Superior temporal gyrus (tissue), 1 donor: Measurements from ENCODE around the gene PPP4R3A.
"Not testable (repeated sequence)": the region's sequence is repeated elsewhere in the genome, so short reads cannot be mapped to it uniquely, and the experiment has no call there.

Experiments used
- DNase-seq: peaks from one replicate; pipeline ENCODE4 v3.0.0-alpha.2; 2016; ENCODE audit errors: extremely low spot score

The PPP4R3A gene

DNA sequence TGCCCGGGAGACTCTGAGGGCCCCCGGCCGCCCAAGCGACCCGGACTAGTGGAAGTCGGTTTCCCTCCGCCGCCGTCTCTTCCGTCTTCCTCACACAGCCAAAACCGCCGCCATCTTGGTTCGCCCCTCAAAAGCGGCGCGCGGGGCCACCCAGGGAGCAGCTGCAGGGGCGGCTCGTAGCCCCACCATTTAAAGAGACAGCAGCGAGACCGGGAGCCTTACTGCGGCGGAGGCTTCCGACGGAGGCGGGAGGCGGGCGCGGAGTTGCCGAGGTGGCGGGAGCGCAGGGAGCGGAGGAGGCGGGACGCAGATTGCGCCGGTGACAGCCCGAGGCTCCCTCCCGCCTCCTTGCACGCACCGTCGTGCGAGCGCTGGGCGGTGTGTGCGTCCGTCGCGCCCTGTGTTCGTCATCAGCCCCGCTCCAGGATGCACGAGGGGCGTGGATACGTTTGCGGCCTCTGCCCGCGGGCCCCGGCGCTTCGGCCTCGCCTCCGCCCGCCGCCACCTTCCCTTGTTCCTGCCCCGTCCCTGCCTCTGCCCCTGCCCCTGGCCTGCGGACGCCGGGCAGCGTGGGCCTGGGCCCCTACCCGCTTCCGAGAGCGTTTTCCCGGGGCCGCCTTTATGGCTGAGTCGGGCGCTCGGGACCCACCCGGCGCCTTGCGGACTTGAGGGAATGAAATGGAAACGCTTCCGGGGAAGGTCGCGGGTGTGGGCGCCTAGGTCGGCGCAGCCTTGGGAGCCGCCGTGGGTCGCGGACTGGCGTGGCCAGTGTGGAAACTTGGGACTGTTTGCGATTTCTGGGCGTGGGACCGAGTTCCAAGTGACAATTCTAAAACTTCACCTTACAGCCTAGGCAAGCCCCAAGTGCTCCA, at the start of gene PPP4R3A:
Gene PPP4R3A, minus strand, starts transcription at position 140 of the 872 bp plus-strand sequence. CDS start 663 bp downstream, outside the sequence.
- DNase-seq: peak; percentile 92

DNA sequence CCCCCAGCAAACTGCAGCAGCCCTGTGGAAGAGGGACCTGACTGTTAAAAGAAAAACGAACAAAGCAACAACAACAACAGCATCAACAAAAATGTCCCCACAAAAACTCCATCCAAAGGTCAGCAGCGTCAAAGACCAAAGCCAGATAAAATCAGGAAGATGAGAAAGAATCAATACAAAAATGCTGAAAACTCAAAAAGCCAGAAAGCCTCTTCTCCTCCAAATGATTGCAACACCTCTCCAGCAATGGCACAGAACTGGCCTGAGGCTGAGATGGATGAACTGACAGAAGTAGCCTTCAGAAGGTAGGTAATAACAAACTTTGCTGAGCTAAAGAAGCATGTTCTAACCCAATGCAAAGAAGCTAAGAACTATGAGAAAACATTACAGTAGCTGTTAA, 45.4 kb upstream of the PPP4R3A start:
- DNase-seq: no peak

DNA sequence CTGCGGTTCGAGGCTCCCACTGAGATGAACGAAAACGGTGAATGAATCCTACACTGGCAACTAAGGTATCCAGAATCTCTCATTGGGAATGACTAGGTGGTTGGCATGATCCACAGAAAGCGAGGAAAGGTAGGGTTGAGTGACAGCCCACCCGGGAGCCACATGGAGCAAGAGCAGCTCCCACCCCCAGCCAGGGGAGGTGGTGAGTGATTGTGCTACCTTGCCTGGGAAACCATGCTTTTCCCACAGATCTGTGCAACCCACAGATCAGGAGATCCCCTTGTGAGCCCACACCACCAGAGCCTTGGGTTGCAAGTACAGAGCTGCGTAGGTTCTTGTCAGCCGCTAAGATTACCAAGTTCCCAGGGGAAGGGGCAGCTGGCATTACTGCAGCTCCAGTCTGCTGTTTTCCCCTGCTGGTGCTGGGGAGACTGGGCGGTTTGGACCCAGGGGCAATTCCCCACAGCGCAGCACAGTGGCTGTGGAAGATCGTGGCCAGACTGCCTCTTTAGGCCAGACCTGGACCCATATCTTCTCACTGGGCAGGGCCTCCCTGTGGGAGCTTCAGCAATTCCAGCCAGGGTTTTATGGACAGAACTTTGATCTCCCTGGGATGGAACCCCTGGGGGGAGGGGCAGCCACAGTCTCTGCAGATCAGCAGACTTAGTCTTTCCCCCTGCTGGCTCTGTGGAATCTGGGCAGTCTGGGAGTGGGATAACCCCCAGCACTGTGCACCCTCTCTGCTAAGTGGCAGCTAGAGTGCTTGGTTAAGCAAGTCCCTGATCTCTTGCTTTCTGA, 44.6 kb upstream of the PPP4R3A start:
- no peak for DNase-seq

DNA sequence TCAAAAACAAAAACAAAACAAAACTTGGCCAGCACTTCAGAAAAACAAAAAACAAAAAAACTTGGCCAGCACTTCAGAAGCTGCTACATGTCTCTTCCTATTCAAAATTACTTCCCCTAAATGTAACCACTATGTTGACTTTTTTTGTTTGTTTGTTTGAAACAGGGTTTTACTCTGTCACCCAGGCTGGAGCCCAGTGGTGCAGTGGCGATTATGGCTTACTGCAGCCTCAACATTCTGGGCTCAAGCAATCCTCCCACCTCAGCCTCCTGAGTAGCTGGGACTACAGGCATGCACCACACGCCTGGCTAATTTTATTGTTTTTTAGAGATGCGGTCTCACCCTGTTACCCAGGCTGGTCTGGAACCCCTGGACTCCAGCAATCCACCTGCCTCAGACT, 38.0 kb upstream of the PPP4R3A start:
- no peak for DNase-seq

DNA sequence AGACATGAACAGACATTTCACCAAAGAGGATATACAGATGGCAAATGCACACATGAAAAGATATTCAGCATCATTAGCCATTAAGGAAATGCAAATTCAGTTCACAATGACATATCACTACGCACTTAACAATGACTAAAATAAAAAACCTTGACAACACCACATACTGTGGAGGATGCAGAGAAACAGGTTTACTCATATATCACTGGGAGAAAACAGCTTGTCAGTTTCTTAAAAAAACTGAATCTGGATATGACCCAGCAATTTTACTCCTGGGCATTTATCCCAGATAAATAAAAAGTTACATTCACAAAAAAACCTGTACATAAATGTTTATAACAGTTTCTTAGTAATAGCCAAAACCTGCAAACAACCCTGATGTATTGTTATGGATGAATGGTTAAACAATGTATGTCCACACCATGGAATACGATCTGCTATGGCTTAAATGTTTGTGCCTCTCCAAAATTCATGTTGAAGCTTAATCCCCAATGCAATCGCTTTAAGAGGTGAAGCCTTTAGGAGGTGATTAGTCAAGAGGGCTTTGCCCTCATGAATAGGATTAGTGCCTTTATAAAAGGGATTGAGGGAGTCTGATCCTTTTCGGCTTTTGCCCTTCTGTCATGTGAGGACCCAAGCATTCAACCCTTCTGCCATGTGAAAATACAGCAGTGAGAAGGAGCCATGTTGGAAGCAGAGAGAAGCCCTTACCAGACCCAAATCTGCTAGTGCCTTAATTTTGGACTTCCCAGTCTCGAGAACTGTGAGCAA, 36.0 kb upstream of the PPP4R3A start:
- DNase-seq: no peak

DNA sequence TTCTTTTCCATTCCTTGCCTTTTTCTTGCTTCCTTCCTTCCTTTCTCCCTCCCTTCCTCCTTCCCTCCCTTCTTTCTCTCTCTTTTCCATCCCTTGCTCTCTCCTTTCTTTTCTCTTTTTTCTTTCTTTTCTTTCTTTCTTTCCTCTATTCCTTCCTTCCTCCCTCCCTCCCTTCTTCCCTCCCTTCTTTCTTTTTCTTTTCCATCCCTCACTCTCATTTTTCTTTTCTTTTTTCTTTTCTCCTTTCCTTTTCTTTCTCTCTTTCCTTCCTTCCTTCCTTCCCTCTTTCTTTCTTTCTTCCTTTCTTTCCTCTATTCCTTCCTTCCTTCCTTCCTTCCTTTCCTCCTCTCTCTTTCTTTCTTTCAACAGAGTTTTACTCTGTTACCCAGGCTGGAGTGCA, 35.1 kb upstream of the PPP4R3A start:
- no peak for DNase-seq

DNA sequence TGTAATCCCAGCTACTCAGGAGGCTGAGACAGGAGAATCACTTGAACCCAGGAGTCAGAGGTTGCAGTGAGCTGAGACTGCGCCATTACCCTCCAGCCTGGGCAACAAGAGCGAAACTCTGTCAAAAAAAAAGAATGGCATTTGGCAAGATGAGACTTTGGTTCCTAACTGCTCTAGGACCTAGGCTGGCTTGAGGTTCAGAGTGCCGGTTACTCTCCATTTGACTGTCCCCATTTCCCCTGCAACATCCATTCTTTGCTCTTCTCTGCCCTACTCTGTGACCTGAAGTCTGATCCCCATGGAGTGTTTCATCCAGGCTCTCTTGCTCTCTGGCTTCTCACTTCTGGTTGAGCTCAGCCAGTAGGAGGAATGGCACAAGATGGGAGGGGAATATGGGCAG, 26.2 kb upstream of the PPP4R3A start:
- no peak for DNase-seq

DNA sequence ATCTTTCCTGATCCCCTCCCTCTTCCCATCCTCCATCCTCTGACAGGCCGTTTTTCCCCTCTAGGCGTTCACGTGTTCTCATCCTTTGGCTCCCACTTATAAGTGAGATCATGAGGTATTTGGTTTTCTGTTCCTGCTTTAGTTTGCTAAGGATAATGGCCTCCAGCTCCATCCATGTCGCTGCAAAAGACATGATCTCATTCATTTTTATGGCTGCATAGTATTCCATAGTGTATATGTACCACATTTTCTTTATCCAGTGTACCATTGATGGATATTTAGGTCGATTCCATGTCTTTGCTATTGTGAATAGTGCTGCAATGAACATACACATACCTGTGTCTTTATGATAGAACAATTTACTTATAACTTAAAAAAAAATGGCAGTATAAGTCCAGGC, 23.9 kb upstream of the PPP4R3A start:
- DNase-seq: not testable (repeated sequence)

DNA sequence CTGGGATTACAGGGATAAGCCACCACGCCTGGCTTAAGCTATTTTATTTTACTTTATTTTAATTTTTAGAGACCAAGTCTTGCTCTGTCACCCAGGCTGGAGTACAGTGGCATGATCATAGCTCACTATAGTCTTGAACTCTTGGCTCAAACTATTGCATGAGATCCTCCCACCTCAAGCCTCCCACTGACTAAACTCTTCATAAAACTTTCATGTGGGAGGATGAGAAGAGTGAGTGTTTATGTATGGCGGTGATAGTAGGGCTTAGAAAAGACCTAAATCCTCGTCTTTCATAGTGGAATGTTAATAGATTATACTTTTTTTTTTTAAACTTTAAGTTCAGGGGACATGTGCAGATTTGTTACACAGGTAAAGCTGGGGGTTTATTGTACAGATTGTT, 23.5 kb upstream of the PPP4R3A start:
- DNase-seq: no peak

DNA sequence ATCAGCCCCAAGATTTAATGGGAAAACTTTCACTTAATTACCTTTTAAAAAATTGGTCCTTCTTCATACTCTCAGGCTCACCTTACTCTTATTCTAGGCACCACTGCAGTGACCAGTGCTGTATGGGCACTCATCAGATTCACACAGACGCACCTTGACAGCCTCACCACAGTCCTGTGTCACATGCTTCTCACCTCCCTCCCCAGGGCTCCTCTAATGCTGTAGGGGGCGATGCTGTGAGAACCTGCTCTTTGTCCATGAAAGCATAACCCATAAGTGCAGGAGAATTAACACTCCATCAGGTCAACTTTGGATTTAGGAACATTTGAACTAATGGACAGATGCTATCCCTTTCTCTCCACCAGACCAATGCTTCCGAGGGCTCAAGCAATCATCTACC, 13.9 kb upstream of the PPP4R3A start:
- no peak for DNase-seq

DNA sequence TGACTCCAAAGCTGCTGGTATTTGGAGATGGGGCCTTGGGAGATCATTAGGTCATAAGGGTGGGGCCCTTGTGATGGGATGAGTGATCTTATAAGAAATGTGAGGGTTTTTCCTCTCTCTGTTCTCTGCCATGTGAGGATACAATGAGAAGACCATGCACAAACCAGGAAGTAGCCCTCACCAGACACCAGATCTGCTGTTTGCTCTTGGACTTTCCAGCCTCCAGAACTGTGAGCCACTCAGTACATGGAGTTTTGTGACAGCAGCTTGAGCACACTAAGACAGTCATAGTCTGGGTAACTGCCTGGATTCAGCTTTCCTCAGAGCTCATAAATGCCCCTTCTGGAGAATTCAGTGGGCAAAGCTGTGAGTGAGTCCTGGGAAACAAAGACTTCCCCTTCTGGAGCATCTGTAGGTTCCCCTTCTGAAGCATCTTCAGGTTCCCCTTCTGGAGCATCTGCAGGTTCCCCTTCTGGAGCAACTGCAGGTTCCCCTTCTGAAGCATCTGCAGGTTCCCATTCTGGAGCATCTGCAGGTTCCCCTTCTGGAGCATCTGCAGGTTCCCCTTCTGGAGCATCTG, 11.0 kb upstream of the PPP4R3A start:
- no peak for DNase-seq

DNA sequence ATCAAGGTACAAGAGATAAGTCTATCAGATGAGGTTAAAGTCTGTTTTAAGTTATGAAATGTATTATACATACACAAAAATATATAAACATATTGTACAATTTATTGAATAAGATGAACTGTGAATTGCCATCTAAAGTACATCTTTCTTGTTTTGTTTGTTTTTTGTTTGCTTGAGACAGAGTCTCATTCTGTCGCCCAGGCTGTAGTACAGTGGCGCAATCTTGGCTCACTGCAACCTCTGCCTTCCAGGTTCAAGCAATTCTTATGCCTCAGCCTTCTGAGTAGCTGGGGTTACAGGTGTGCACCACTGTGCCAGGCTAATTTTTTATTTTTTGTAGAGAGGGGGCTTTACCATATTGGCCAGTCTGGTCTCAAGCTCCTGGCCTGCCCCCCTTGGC, 10.0 kb upstream of the PPP4R3A start:
- no peak for DNase-seq

DNA sequence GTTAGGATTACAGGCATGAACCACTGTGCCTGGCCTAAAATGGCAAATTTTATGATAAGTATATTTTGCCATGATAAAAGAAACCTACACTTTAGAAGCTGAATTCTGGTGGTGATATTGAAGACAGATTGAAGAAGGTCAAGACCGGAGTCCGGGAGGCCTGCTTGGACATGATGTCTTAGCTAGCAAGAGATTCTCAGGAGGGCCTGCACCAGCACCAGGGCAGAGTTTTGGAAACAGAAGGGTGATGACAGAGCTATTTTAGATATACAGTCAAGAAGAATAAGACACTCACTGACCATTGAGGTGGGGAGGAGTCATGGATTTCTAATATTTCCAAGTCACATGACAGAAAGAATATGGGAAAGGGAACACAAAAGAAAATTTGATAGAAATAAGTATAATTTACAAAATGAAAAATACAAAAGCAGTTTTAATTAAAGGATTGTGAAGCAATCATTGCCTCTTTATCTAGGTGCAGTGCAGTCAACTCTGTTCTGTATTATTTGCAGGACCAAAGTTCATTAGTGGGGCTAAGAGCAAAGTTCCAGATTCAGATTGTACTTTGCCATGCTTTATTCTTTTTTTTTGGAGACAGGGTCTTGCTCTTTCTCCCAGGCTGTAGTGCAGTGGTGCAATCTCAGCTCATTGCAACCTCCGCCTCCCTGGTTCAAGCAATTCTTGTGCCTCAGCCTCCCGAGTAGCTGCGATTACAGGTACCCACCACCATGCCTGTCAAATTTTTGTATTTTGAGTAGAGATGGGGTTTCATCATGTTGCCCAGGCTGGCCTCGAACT, 9.3 kb upstream of the PPP4R3A start:
- DNase-seq: no peak

DNA sequence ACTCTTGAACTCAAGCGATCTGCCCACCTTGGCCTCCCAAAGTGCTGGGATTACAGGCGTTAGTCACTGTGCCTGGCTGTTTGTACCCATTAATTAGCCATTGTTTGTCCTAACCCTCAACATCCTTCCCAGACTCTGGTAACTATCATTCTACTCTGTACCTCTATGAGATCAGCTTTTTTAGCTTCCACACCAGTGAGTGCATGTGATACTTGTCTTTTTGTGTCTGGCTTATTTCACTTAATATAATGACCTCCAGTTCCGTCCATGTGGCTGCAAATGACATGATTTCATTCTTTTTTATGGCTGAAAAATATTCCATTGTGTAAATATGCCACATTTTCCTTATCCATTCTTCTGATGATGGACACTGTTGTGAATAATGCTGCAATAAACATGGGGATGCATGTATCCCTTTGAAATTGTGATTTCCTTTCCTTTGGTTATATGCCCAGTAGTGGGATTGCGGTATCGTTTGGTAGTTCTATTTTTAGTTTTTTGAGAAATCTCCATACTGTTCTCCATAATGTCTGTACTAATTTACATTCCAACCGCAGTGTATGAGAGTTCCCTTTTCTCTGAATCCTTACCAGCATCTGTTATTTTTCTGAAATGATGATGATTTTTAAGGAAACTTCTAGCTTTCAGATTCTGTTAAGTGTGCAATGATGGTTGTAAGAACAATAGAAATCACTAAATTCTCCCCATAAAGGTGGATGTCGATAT, 6.7 kb upstream of the PPP4R3A start:
- DNase-seq: no peak

DNA sequence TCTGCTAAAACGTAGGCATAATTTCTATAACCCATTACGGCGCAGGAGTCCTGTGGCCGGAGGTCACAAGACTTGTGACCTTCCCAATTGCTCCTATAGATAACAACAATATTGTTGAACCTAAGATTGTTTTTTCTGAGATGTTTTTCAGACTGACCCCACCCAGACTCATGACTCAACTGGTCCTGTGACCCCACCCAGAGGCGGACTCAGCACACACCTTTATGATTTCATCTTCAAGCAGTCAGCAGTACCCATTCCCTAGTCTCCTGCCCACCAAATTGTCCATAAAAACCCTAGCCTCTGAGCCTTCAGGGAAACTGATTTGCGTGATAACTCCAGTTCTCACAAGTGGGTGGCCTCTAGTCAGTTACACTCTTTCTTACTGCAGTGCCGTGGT, 5.9 kb upstream of the PPP4R3A start:
- DNase-seq: no peak

DNA sequence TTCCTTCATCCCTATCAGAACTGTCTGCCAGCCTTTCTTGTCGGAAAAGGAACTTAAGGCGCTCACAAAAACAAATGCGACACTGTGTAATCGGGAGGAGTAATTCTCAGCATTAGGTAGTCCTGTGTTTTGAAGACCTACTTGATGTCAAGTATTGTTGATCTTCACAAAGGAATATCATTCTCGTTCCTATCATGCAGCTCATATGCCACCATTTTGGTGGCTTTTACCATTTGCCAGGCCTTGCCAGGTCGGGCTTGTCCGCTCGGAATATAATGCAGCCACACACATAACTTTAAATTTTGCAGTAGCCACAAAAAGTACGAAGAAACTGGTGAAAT, 903 bp upstream of the PPP4R3A start:
- no peak for DNase-seq

DNA sequence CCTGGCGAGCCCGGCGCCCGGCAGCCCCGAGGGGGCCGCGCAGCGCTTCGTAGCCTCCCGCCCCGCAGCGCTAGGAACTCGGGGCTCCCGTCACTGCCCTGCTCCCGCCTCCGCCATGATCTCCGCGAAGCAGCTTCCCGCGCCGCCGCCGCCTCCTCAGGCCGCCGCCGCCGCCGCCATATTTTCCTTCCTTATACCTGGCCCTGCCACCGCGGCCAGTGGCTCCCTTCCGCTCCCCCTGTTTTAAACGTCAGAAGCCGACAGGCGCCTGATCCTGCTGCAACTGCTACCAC, 286 bp downstream of the PPP4R3A start:
- DNase-seq: no peak

DNA sequence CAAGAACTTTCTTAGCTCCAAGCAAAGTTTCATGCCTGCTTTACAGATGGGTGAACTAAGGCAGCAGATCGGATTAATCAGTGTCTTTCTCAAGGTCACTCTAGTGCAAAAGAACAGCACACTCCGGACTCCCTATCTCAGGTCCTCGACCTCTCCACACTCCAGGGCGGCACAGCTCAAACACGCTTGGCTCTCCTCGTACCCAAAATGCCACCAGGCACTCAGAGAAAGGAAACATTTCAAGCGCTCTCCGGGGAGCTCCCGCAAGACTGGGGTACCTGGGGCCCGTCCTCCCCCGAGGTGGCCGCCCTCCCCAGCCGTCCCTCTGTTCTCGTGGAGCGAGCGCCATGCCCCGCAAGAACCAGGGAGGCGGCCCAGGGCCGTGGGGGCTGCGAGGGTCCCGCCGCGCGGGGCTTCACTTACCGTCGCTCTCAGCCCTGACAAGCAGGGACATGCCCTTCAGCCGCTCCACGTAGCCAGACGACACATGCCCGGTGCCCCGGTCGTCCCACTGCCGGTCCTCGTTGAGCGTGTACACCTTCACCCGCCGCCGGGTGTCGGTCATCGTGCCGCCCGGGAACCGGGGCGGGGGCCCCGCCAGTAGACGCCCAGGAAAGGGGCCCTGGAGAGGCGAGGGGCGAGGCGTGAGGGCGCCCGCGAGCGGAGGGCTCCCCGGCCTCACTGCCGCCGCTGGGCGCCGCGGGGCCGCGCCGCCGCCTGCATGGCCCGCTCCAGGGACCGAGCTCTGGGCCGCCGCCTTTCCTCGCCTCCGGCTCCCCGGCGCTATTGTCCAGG, 830 bp downstream of the PPP4R3A start:
- no peak for DNase-seq

DNA sequence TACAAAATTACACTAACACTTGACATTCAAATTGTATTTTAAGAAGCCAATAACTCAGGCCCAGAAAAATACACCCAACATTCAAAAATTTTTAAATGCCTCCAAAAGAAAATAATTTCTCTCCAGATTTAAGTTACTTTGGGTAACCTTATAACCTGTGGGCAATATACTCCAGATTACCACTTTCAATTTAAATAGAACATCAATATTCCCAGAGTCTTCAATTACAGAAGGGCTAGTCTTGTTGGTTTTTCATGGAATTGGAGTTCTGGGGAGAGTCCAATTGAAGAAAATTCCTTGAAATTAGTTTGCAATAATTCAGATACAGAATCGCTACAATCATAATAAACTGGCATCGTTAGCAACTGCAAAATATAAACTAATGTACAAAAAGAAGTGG, 2.0 kb downstream of the PPP4R3A start:
- DNase-seq: no peak

DNA sequence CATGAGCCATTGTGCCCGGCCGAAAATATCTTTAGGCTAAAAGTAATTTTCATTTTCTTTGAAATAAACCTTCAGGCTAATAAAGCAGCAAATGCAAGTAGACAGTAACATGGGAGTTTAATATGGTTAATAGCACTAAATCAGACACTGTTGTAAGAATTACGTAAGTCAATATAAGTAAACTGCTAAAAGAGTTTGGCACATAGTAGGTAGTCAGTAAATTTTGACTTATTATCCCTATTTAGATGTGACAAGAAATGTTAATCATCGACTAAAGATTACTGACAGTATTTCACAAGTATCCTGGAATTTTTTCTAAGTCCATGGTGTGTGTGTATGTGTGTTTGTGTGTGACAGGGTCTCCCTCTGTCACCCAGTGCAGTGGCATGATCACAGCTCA, 3.9 kb downstream of the PPP4R3A start:
- DNase-seq: no peak
